Activated B cell treated with CpG ODN at 0.5 μM for 24 hours (primary cell): ENCODE measurements around the gene CLIC5. TPM values are rescaled to one million over a fixed set of nuclear protein-coding genes. Genes with fewer than 3 reads are reported as not detected.

ENCODE experiments used
- ATAC-seq: fragments of 200-7000 bp; cut with Tn5 transposase; one replicate; pipeline ENCODE4 v1.10.0; 2021; ENCODE audit warnings: low read depth, mild to moderate bottlenecking, moderate library complexity
- CTCF ChIA-PET: fragments of 350-600 bp; sonication (Branson Sonifier 250); formaldehyde crosslinking; loops from one replicate; lab custom pipeline; 2021; ENCODE audit warnings: antibody characterized with exemption; lab: Charles Lee
- POLR2A ChIA-PET: fragments of 350-600 bp; sonication (Branson Sonifier 250); formaldehyde crosslinking; loops from one replicate; lab custom pipeline; 2021; ENCODE audit warnings: antibody characterized with exemption; lab: Charles Lee
- DNase-seq: peaks from one replicate; pipeline ENCODE4 v3.0.0; 2022
- H3K27ac Mint-ChIP-seq: one replicate; pipeline ENCODE4 v1.8.0; 2020; ENCODE audit warnings: mixed read lengths
- H3K27me3 Mint-ChIP-seq: one replicate; pipeline ENCODE4 v1.8.0; 2021; ENCODE audit warnings: mixed read lengths
- H3K36me3 Mint-ChIP-seq: one replicate; pipeline ENCODE4 v1.8.0; 2021; ENCODE audit warnings: low read depth, mixed read lengths
- H3K4me1 Mint-ChIP-seq: one replicate; pipeline ENCODE4 v1.8.0; 2021; ENCODE audit warnings: mixed read lengths
- H3K4me3 Mint-ChIP-seq: one replicate; pipeline ENCODE4 v1.8.0; 2020; ENCODE audit warnings: mild to moderate bottlenecking, mixed read lengths
- H3K9me3 Mint-ChIP-seq: one replicate; pipeline ENCODE4 v1.8.0; 2020; ENCODE audit warnings: mixed read lengths
- intact Hi-C: fragments of 100-400 bp; cut with micrococcal nuclease; formaldehyde crosslinking; loops from one replicate; pipeline ENCODE4 v1.15.1; 2024
- total RNA-seq: library from RNA; stranded (reverse); gene quantifications from 2 replicates; pipeline ENCODE4 v1.2.3, GENCODE V29; 2022
- TF ChIP-seq, protein P1 (sequence below): fragments of 200-600 bp; IDR thresholded peaks from one replicate; pipeline ENCODE4 v1.8.0; 2022; ENCODE audit warnings: antibody characterized with exemption, mild to moderate bottlenecking

Gene CLIC5
- total RNA-seq, 1 donor from 2014 or later, result 2.5 TPM

DNA sequence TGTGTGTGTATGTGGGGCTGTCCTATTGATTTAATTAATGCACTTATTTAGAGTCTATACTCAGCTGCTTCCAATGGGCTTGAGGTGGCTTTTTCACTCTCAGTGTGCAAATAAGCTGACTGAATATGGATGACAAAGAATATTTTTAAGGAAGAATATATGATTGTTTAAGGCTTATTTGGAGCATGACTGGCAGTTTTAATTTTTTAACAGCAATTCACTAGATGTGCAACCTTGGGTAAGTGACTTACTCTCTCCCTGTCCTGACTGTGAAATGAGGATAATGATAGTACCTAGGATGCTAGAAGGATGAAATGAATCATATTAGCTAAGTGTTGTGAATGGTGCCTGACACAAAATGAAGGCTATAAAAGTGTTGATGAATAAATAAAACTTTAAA lies 67.9 kb downstream of the CLIC5 start:
- intact Hi-C loops, result no loop called here
- Mint-ChIP-seq H3K36me3 (no peaks in the 10 kb centered on the region), H3K9me3 (no peaks in the 10 kb centered on the region), H3K27me3 (no peaks in the 10 kb centered on the region), H3K4me3 (no peak overlapping the region), H3K27ac (no peak overlapping the region), H3K4me1 (no peaks in the 10 kb centered on the region)
- ChIA-PET POLR2A (no interaction called here), CTCF (no interaction called here)
- TF ChIP-seq, protein P1, sequence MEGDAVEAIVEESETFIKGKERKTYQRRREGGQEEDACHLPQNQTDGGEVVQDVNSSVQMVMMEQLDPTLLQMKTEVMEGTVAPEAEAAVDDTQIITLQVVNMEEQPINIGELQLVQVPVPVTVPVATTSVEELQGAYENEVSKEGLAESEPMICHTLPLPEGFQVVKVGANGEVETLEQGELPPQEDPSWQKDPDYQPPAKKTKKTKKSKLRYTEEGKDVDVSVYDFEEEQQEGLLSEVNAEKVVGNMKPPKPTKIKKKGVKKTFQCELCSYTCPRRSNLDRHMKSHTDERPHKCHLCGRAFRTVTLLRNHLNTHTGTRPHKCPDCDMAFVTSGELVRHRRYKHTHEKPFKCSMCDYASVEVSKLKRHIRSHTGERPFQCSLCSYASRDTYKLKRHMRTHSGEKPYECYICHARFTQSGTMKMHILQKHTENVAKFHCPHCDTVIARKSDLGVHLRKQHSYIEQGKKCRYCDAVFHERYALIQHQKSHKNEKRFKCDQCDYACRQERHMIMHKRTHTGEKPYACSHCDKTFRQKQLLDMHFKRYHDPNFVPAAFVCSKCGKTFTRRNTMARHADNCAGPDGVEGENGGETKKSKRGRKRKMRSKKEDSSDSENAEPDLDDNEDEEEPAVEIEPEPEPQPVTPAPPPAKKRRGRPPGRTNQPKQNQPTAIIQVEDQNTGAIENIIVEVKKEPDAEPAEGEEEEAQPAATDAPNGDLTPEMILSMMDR, result no peak
- ATAC-seq (no peak), DNase-seq (no peak)

- intact Hi-C loops, result no loop called here
- no peak overlapping the region for H3K27ac Mint-ChIP-seq
- CTCF ChIA-PET, result no interaction called here
These were observed 68.8 kb downstream of the CLIC5 start for GRCh38 chr6:45946887-45947286.

GRCh38 chr6:45946352-45946751 lies 69.3 kb downstream of the CLIC5 start:
- Mint-ChIP-seq H3K27me3 (no peaks in the 10 kb centered on the region), H3K36me3 (no peaks in the 10 kb centered on the region), H3K27ac (no peak overlapping the region), H3K4me3 (no peak overlapping the region), H3K4me1 (no peaks in the 10 kb centered on the region), H3K9me3 (no peaks in the 10 kb centered on the region)
- ChIA-PET POLR2A (no interaction called here), CTCF (no interaction called here)
- ATAC-seq (no peak), DNase-seq (no peak)
- TF ChIP-seq, protein P1, result no peak
- intact Hi-C loops, result no loop called here

More at GRCh38 chr6:45946887-45947286, 68.8 kb downstream of the CLIC5 start:
- TF ChIP-seq, protein P1, result no peak
- Mint-ChIP-seq H3K9me3 (no peaks in the 10 kb centered on the region), H3K4me1 (no peaks in the 10 kb centered on the region), H3K36me3 (no peaks in the 10 kb centered on the region), H3K27me3 (no peaks in the 10 kb centered on the region), H3K4me3 (no peak overlapping the region)
- POLR2A ChIA-PET, result no interaction called here
- DNase-seq (no peak), ATAC-seq (no peak)

DNA sequence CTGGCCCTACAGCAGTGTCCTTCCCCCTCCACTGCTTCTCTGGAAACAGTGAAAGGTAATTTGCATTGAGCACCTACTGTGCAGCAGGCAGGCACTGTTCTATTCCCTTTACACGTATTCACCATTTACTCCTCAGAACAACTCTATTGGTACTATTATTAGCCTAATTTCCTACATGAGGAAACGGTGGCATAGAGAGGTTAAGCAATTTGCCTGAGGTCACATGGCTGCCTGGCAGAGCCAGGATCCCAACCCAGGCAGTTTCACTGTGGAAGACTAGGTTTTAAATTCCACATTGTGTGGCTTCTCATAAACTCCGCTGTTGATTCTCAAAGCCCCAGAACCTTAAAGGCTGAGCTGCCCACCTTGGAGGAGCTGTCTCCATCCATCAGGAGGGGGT lies 72.7 kb downstream of the CLIC5 start:
- no peaks in the 10 kb centered on the region for H3K4me1 Mint-ChIP-seq
- DNase-seq, result no peak
- no peaks in the 10 kb centered on the region for H3K9me3 Mint-ChIP-seq
- intact Hi-C loops, result no loop called here
- H3K27me3 Mint-ChIP-seq, result no peaks in the 10 kb centered on the region
- ATAC-seq, result no peak
- no peak overlapping the region for H3K27ac Mint-ChIP-seq
- TF ChIP-seq, protein P1, result no peak
- CTCF ChIA-PET, result no interaction called here
- H3K4me3 Mint-ChIP-seq, result no peak overlapping the region
- POLR2A ChIA-PET, result no interaction called here
- no peaks in the 10 kb centered on the region for H3K36me3 Mint-ChIP-seq

DNA sequence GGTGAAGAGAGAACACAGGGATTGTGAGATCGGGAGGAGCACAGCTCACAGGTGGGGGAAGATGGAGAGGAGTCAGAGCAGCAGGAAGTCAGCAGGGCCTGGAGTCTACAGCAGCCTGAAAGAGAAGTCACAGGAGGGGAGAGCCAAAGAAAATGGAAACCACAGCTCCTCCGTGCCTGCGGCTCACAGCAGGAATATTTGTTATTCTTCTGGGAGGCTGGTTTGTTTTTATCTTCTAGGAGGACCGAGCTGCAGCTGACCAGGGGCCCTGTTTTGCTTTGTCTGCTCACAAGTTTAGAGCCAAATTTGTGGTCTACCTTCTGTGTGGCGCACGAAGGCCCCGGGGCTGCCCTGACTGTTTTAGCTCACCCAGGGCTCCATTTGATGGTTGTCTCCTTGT lies 81.8 kb downstream of the CLIC5 start:
- H3K4me1 Mint-ChIP-seq, result no peaks in the 10 kb centered on the region

More for the DNA sequence above, 81.8 kb downstream of the CLIC5 start:
- intact Hi-C loops, result no loop called here
- H3K27ac Mint-ChIP-seq, result no peak overlapping the region
- no peaks in the 10 kb centered on the region for H3K9me3 Mint-ChIP-seq
- H3K36me3 Mint-ChIP-seq, result no peaks in the 10 kb centered on the region
- ChIA-PET CTCF (interaction anchor here (1.5 to 1.7 kb wide), 2 partner anchors 11 to 477 kb away, joined by 4 read pairs; no protein-coding TSS in a partner anchor), POLR2A (no interaction called here)
- H3K27me3 Mint-ChIP-seq, result no peaks in the 10 kb centered on the region
- ATAC-seq (no peak), DNase-seq (no peak)
- H3K4me3 Mint-ChIP-seq, result no peak overlapping the region
- TF ChIP-seq, protein P1, result no peak
